HepG2 (cell line): Measurements from ENCODE around the gene U2SURP. TPM values are rescaled to one million over a fixed set of nuclear protein-coding genes. Genes with fewer than 3 reads are reported as not detected.

Experiments used
- HIC2 ChIP-seq: sonication (generic); formaldehyde crosslinking; IDR thresholded peaks from 2 replicates; pipeline ENCODE4 v1.9.0; 2022; ENCODE audit warnings: low read depth, missing genetic modification reagents
- MATR3 ChIP-seq: sonication (generic); formaldehyde crosslinking; IDR thresholded peaks from 2 replicates; pipeline ENCODE4 v1.4.0; 2020; ENCODE audit warnings: missing genetic modification reagents
- NR2F6 ChIP-seq, 2 experiments: IDR thresholded peaks; 2 replicates each; pipeline ENCODE4 v1.6.1; 2016; ENCODE audit warnings: antibody characterized with exemption in 1 of 2, mild to moderate bottlenecking in 1 of 2
- ZFY ChIP-seq: sonication (generic); formaldehyde crosslinking; IDR thresholded peaks from 2 replicates; pipeline ENCODE4 v1.4.0; 2020; ENCODE audit warnings: missing genetic modification reagents
- ZNF329 ChIP-seq: sonication (generic); formaldehyde crosslinking; IDR thresholded peaks from 2 replicates; pipeline ENCODE4 v1.9.0; 2021; ENCODE audit warnings: low read depth, mild to moderate bottlenecking, missing genetic modification reagents
- ZNF350 ChIP-seq: sonication (generic); formaldehyde crosslinking; IDR thresholded peaks from 2 replicates; pipeline ENCODE4 v1.4.0; 2020; ENCODE audit warnings: mild to moderate bottlenecking, low read depth, missing genetic modification reagents, borderline replicate concordance
- ZNF513 ChIP-seq: sonication (generic); formaldehyde crosslinking; conservative IDR thresholded peaks from 2 replicates; pipeline ENCODE4 v1.5.0; 2020; ENCODE audit warnings: missing genetic modification reagents
- ZNF547 ChIP-seq: sonication (generic); formaldehyde crosslinking; IDR thresholded peaks from 2 replicates; pipeline ENCODE4 v1.5.1; 2020; ENCODE audit warnings: mild to moderate bottlenecking, missing genetic modification reagents
- ZNF746 ChIP-seq: sonication (generic); formaldehyde crosslinking; IDR thresholded peaks from 2 replicates; pipeline ENCODE4 v1.8.0; 2022; ENCODE audit warnings: mild to moderate bottlenecking, missing genetic modification reagents
- polyA plus RNA-seq, 8 experiments: library from polyadenylated mRNA; depleted of rRNA in 3 of 8; stranded (reverse) in 7 of 8; unstranded in 1 of 8; fragments of >200 nt; fragmentation: Illumina TruSeq in 4 of 8; extraction: Trizol in 4 of 8; gene quantifications; 2 replicates each; pipeline versions ENCODE4 v1.2.1 to v1.2.3, GENCODE V29; 2011 to 2016; ENCODE audit warnings: low read depth in 4 of 8, missing spikeins in 1 of 8, mixed read lengths in 1 of 8; ENCODE audit not compliant: insufficient read depth in 1 of 8
- total RNA-seq, 5 experiments: library from RNA; depleted of rRNA; stranded (reverse); fragments of >200 nt; fragmentation: Illumina TruSeq; extraction: Trizol; gene quantifications; 2 replicates each; pipeline ENCODE4 v1.2.3, GENCODE V29; 2016; ENCODE audit warnings: low read depth in 1 of 5
- TF ChIP-seq, protein P1 (sequence below): sonication (generic); formaldehyde crosslinking; IDR thresholded peaks from 2 replicates; pipeline ENCODE4 v1.4.0; 2020; ENCODE audit warnings: mild to moderate bottlenecking, missing genetic modification reagents
- TF ChIP-seq, protein P2 (sequence below): sonication (generic); formaldehyde crosslinking; IDR thresholded peaks from 2 replicates; pipeline ENCODE4 v1.4.0; 2020; ENCODE audit warnings: missing genetic modification reagents
- TF ChIP-seq, protein P3 (sequence below): IDR thresholded peaks from 2 replicates; pipeline ENCODE4 v1.6.1; 2016; ENCODE audit warnings: missing biosample characterization, missing genetic modification reagents, low read depth
- TF ChIP-seq, protein P4 (sequence below): sonication (generic); formaldehyde crosslinking; IDR thresholded peaks from 2 replicates; pipeline ENCODE4 v1.4.0; 2020; ENCODE audit warnings: missing genetic modification reagents, borderline replicate concordance

The U2SURP gene
- total and polyA plus RNA-seq, 2 of the 13 experiments (the other 11 are each of a cell fraction or from before 2014, with no cell fraction given), result 55.9 to 173 TPM

- TF ChIP-seq HIC2 (no peak; the same call in none of the 2 replicates), ZNF329 (CRISPR knock-in tag) (0 out of 2 replicates have a peak, but pooled peaks have one; percentile 57), ZNF350 (CRISPR knock-in tag) (peak; percentile 97), NR2F6 (IDR thresholded peaks at IDR 0.05) (peak; percentile 94), NR2F6 (CRISPR knock-in tag; IDR thresholded peaks at IDR 0.05) (peak; percentile 97), MATR3 (CRISPR knock-in tag) (no peak), ZNF547 (CRISPR knock-in tag) (peak; percentile 51), ZNF746 (CRISPR knock-in tag) (no peak; the same call in 1 of the 2 replicates), ZFY (CRISPR knock-in tag) (peak; percentile 97), ZNF513 (CRISPR knock-in tag) (no peak)
- TF ChIP-seq, protein P1, sequence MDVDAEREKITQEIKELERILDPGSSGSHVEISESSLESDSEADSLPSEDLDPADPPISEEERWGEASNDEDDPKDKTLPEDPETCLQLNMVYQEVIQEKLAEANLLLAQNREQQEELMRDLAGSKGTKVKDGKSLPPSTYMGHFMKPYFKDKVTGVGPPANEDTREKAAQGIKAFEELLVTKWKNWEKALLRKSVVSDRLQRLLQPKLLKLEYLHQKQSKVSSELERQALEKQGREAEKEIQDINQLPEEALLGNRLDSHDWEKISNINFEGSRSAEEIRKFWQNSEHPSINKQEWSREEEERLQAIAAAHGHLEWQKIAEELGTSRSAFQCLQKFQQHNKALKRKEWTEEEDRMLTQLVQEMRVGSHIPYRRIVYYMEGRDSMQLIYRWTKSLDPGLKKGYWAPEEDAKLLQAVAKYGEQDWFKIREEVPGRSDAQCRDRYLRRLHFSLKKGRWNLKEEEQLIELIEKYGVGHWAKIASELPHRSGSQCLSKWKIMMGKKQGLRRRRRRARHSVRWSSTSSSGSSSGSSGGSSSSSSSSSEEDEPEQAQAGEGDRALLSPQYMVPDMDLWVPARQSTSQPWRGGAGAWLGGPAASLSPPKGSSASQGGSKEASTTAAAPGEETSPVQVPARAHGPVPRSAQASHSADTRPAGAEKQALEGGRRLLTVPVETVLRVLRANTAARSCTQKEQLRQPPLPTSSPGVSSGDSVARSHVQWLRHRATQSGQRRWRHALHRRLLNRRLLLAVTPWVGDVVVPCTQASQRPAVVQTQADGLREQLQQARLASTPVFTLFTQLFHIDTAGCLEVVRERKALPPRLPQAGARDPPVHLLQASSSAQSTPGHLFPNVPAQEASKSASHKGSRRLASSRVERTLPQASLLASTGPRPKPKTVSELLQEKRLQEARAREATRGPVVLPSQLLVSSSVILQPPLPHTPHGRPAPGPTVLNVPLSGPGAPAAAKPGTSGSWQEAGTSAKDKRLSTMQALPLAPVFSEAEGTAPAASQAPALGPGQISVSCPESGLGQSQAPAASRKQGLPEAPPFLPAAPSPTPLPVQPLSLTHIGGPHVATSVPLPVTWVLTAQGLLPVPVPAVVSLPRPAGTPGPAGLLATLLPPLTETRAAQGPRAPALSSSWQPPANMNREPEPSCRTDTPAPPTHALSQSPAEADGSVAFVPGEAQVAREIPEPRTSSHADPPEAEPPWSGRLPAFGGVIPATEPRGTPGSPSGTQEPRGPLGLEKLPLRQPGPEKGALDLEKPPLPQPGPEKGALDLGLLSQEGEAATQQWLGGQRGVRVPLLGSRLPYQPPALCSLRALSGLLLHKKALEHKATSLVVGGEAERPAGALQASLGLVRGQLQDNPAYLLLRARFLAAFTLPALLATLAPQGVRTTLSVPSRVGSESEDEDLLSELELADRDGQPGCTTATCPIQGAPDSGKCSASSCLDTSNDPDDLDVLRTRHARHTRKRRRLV, result peak; percentile 94
- TF ChIP-seq, protein P2, sequence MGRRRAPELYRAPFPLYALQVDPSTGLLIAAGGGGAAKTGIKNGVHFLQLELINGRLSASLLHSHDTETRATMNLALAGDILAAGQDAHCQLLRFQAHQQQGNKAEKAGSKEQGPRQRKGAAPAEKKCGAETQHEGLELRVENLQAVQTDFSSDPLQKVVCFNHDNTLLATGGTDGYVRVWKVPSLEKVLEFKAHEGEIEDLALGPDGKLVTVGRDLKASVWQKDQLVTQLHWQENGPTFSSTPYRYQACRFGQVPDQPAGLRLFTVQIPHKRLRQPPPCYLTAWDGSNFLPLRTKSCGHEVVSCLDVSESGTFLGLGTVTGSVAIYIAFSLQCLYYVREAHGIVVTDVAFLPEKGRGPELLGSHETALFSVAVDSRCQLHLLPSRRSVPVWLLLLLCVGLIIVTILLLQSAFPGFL (CRISPR knock-in tag), result no peak
- TF ChIP-seq, protein P3, sequence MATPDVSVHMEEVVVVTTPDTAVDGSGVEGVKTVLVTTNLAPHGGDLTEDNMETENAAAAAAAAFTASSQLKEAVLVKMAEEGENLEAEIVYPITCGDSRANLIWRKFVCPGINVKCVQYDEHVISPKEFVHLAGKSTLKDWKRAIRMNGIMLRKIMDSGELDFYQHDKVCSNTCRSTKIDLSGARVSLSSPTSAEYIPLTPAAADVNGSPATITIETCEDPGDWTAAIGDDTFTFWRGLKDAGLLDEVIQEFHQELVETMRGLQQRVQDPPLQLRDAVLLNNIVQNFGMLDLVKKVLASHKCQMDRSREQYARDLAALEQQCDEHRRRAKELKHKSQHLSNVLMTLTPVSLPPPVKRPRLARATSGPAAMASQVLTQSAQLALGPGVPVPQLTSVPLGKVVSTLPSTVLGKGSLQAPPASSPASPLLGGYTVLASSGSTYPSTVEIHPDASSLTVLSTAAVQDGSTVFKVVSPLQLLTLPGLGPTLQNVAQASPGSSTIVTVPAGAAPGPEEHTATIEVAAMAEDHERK (CRISPR knock-in tag), result no peak
- TF ChIP-seq, protein P4, sequence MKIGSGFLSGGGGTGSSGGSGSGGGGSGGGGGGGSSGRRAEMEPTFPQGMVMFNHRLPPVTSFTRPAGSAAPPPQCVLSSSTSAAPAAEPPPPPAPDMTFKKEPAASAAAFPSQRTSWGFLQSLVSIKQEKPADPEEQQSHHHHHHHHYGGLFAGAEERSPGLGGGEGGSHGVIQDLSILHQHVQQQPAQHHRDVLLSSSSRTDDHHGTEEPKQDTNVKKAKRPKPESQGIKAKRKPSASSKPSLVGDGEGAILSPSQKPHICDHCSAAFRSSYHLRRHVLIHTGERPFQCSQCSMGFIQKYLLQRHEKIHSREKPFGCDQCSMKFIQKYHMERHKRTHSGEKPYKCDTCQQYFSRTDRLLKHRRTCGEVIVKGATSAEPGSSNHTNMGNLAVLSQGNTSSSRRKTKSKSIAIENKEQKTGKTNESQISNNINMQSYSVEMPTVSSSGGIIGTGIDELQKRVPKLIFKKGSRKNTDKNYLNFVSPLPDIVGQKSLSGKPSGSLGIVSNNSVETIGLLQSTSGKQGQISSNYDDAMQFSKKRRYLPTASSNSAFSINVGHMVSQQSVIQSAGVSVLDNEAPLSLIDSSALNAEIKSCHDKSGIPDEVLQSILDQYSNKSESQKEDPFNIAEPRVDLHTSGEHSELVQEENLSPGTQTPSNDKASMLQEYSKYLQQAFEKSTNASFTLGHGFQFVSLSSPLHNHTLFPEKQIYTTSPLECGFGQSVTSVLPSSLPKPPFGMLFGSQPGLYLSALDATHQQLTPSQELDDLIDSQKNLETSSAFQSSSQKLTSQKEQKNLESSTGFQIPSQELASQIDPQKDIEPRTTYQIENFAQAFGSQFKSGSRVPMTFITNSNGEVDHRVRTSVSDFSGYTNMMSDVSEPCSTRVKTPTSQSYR (CRISPR knock-in tag), result no peak
Measured at GRCh38 chr3:143001369-143002082, at the start of gene U2SURP (continued).
